Measurements from ENCODE around the gene SSPN. TPM values are rescaled to one million over a fixed set of nuclear protein-coding genes. Genes with fewer than 3 reads are reported as not detected.

SSPN gene, protein sequence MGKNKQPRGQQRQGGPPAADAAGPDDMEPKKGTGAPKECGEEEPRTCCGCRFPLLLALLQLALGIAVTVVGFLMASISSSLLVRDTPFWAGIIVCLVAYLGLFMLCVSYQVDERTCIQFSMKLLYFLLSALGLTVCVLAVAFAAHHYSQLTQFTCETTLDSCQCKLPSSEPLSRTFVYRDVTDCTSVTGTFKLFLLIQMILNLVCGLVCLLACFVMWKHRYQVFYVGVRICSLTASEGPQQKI
- total RNA-seq = under 1 TPM in 1 of 3 donors, not detected in 2; 0.95 TPM
- 9.3 TPM for total RNA-seq (2013)

- TF ChIP-seq, protein P1, sequence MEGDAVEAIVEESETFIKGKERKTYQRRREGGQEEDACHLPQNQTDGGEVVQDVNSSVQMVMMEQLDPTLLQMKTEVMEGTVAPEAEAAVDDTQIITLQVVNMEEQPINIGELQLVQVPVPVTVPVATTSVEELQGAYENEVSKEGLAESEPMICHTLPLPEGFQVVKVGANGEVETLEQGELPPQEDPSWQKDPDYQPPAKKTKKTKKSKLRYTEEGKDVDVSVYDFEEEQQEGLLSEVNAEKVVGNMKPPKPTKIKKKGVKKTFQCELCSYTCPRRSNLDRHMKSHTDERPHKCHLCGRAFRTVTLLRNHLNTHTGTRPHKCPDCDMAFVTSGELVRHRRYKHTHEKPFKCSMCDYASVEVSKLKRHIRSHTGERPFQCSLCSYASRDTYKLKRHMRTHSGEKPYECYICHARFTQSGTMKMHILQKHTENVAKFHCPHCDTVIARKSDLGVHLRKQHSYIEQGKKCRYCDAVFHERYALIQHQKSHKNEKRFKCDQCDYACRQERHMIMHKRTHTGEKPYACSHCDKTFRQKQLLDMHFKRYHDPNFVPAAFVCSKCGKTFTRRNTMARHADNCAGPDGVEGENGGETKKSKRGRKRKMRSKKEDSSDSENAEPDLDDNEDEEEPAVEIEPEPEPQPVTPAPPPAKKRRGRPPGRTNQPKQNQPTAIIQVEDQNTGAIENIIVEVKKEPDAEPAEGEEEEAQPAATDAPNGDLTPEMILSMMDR (IDR thresholded peaks at IDR 0.05) = no peak
- intact Hi-C loops (cut with micrococcal nuclease) = no loop called here
- Histone ChIP-seq H3K4me3 (ENCODE audit: low read length) (peak within 1 kb of the TSS; percentile 31), H3K27ac (ENCODE audit: low read length) (no peak within 1 kb of the TSS), H3K36me3 (ENCODE audit: control insufficient read depth, insufficient read depth, low read length) (no peaks in the 10 kb centered on the region), H3K9me3 (ENCODE audit: control insufficient read depth, insufficient read depth, low read length) (no peaks in the 10 kb centered on the region), H3K27me3 (ENCODE audit: control insufficient read depth, insufficient read depth, low read length) (peaks cover 13% of the 10 kb centered on the region), H3K4me1 (ENCODE audit: control insufficient read depth, insufficient read depth, low read length) (peaks cover 4% of the 10 kb centered on the region)
- Mint-ChIP-seq H3K27me3 (ENCODE audit: low read depth in 2 of 2) (peaks cover 21 to 53% of the 10 kb centered on the region in 2 donors), H3K4me3 (peak within 1 kb of the TSS; percentile 47), H3K36me3 (no peaks in the 10 kb centered on the region), H3K9me3 (no peaks in the 10 kb centered on the region), H3K27ac (no peak within 1 kb of the TSS), H3K4me1 (no peaks in the 10 kb centered on the region)
- 1% methylated on average over 35 of the region's 35 CpGs for WGBS (ENCODE audit: insufficient coverage)
- no peak for DNase-seq
- ATAC-seq = no peak
These were observed at the start of gene SSPN for GRCh38 chr12:26195250-26195640. SSPN (plus strand) TSS chr12:26195573; CDS start chr12:26195673, 100 bp downstream.

- Histone ChIP-seq H3K27me3 (ENCODE audit: control insufficient read depth, insufficient read depth, low read length) (no peaks in the 10 kb centered on the region), H3K36me3 (ENCODE audit: control insufficient read depth, insufficient read depth, low read length) (no peaks in the 10 kb centered on the region), H3K27ac (ENCODE audit: low read length) (no peak overlapping the region), H3K4me1 (ENCODE audit: control insufficient read depth, insufficient read depth, low read length) (no peaks in the 10 kb centered on the region), H3K9me3 (ENCODE audit: control insufficient read depth, insufficient read depth, low read length) (no peaks in the 10 kb centered on the region), H3K4me3 (ENCODE audit: low read length) (no peak overlapping the region)
- no peak overlapping the region for H3K4me3 Mint-ChIP-seq
- no peaks in the 10 kb centered on the region for H3K4me1 Mint-ChIP-seq
- TF ChIP-seq, protein P1 (IDR thresholded peaks at IDR 0.05) = no peak
- H3K27me3 Mint-ChIP-seq (ENCODE audit: low read depth in 2 of 2) = peaks cover 9 to 17% of the 10 kb centered on the region in 2 donors
- H3K27ac Mint-ChIP-seq = no peak overlapping the region
- 86% methylated on average over 7 of the region's 7 CpGs for WGBS (ENCODE audit: insufficient coverage)
- ATAC-seq = no peak
- H3K9me3 Mint-ChIP-seq = no peaks in the 10 kb centered on the region
- intact Hi-C loops (cut with micrococcal nuclease) = no loop called here
- no peaks in the 10 kb centered on the region for H3K36me3 Mint-ChIP-seq
- DNase-seq = no peak
These were observed 47.1 kb upstream of the SSPN start for GRCh38 chr12:26148291-26148690.

DNA sequence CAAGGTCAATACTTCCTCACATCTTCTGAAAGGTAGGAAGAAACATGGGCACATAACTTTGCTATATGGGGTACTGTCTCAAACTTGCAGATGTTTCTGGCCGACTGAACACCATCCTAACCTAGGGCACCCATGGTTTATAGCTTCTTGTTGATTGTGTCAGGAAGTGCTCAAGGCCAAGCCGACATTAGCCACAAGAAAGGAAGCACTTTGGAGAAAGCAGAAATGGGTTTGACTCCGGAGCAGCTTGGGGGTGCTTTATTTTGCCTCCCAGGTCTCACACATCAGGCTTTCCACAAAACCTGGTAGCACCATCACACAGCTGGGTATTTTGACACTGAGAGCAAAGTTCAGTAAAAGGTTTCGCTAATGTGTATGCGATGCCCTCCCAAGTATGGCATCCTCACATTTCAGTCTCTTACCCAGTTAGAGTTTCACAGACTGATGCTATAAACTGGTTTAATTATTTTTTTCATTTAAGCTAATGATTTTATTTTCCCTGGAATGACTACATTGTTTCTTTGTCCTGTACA is 45.3 kb upstream of the SSPN start:
- Mint-ChIP-seq H3K9me3 (no peaks in the 10 kb centered on the region), H3K27me3 (ENCODE audit: low read depth in 2 of 2) (peaks cover 9 to 17% of the 10 kb centered on the region in 2 donors), H3K27ac (no peak overlapping the region), H3K36me3 (no peaks in the 10 kb centered on the region), H3K4me3 (no peak overlapping the region), H3K4me1 (no peaks in the 10 kb centered on the region)
- Histone ChIP-seq H3K27ac (ENCODE audit: low read length) (no peak overlapping the region), H3K27me3 (ENCODE audit: control insufficient read depth, insufficient read depth, low read length) (no peaks in the 10 kb centered on the region), H3K4me1 (ENCODE audit: control insufficient read depth, insufficient read depth, low read length) (no peaks in the 10 kb centered on the region), H3K4me3 (ENCODE audit: low read length) (no peak overlapping the region), H3K36me3 (ENCODE audit: control insufficient read depth, insufficient read depth, low read length) (no peaks in the 10 kb centered on the region), H3K9me3 (ENCODE audit: control insufficient read depth, insufficient read depth, low read length) (no peaks in the 10 kb centered on the region)
- TF ChIP-seq, protein P1 (IDR thresholded peaks at IDR 0.05) = no peak
- no peak for DNase-seq
- WGBS (ENCODE audit: insufficient coverage) = 41% methylated on average over 5 of the region's 5 CpGs
- intact Hi-C loops (cut with micrococcal nuclease) = no loop called here
- no peak for ATAC-seq
